ENCODE data around the gene GNAQ.

GRCh38 chr9:77677397-77677796, 354.2 kb downstream of the GNAQ start:
- TF ChIP-seq, protein P1, sequence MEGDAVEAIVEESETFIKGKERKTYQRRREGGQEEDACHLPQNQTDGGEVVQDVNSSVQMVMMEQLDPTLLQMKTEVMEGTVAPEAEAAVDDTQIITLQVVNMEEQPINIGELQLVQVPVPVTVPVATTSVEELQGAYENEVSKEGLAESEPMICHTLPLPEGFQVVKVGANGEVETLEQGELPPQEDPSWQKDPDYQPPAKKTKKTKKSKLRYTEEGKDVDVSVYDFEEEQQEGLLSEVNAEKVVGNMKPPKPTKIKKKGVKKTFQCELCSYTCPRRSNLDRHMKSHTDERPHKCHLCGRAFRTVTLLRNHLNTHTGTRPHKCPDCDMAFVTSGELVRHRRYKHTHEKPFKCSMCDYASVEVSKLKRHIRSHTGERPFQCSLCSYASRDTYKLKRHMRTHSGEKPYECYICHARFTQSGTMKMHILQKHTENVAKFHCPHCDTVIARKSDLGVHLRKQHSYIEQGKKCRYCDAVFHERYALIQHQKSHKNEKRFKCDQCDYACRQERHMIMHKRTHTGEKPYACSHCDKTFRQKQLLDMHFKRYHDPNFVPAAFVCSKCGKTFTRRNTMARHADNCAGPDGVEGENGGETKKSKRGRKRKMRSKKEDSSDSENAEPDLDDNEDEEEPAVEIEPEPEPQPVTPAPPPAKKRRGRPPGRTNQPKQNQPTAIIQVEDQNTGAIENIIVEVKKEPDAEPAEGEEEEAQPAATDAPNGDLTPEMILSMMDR (IDR thresholded peaks at IDR 0.05 in 2 of 3, conservative IDR thresholded peaks at IDR 0.05 in 1 of 3; ENCODE audit: borderline replicate concordance in 1 of 3, insufficient read depth in 1 of 3, low read depth in 2 of 3, low read length in 2 of 3): no peak
- no peak for TF ChIP-seq JUND (IDR thresholded peaks at IDR 0.05)
